Activated naive CD4-positive, alpha-beta T cell treated with anti-CD3 and anti-CD28 coated beads, Interleukin-2, amount 50 U/mL, for 16 hours (primary cell): ENCODE results near the gene PTGER1.
"Not testable (repeated sequence)": the region's sequence is repeated elsewhere in the genome, so short reads cannot be mapped to it uniquely, and the experiment has no call there.

Experiments used
- DNase-seq: peaks from one replicate; pipeline ENCODE4 v3.0.0-alpha.2; 2020

The PTGER1 gene

DNA sequence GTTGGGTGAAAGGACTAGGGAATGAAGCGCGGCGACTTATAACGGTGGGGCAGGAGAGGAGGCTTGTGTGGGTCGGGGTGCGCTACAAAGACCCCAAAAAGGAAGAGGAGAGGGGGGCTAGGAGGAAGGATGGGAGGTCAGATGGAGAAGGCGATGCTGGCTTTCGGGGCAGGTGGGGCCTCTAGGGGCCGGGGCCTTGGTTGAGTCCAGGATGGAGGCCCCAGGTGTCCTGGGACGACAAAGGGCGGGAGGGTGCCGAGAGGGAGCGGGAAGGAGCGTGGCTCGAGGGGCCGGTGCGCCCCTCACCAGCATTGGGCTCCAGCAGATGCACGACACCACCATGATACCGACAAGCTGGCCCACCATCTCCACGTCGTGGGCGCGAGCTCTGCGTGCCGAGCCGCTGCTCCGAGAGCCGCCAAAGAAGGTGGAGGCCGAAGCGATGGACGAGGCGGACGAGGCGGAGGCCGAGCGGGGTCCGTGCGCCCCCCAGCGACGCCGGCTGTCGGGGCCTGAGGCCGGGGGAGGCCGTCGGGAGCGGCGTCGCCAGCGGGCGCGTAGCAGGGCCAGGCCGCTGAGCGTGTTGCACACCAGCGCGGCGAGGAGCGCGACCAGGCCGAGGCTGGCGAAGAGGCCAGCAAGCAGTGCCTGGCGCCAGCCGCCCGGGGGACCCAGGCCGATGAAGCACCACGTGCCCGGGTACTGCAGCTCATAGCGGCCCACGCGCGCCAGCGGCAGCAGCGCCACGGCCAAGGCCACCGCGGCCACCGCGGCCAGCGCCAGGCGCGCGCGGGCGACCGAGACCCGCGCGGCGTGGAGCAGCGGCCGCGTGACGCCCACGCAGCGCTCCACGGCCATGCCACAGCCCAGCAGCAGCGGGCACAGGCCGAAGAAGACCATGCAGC, 1.8 kb downstream of the PTGER1 start:
- DNase-seq = no peak

GRCh38 chr19:14472202-14472938, 2.8 kb downstream of the PTGER1 start:
- peak; percentile 89 for DNase-seq

- DNase-seq = no peak
These were observed 3.5 kb downstream of the PTGER1 start for GRCh38 chr19:14471436-14472187.

DNA sequence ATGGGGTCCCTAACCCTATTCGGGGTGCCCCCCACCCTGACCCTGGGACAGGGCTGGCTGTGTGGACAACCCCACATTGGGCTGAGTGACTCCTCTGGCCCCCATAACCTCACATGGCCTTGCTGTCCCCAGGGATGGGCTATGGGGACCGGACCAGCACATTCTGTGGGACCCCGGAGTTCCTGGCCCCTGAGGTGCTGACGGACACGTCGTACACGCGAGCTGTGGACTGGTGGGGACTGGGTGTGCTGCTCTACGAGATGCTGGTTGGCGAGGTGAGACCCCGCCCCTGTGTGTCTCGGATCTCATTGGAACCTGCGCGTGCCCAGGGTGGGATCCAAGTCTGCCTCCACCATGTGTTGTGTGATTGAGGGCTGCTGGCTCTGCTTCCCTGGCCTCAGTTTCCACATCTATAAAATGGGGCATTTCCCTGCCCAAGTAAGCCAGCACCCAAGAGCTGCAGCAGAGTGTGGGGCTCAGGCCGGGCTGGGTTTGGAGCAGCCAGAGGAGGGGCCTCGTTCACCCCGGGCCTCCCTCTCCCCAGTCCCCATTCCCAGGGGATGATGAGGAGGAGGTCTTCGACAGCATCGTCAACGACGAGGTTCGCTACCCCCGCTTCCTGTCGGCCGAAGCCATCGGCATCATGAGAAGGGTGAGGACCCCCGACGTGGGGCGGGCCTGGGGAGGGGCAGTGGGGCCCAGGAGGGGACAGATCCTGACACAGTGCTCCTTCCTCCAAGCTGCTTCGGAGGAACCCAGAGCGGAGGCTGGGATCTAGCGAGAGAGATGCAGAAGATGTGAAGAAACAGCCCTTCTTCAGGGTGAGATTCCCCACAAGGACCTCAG, 4.9 kb downstream of the PTGER1 start:
- no peak for DNase-seq

- DNase-seq = no peak
These were observed 7.3 kb downstream of the PTGER1 start for GRCh38 chr19:14467816-14468215.

GRCh38 chr19:14467391-14467790, 7.8 kb downstream of the PTGER1 start:
- DNase-seq = no peak

GRCh38 chr19:14463747-14464146, 11.4 kb downstream of the PTGER1 start:
- DNase-seq = no peak

DNA sequence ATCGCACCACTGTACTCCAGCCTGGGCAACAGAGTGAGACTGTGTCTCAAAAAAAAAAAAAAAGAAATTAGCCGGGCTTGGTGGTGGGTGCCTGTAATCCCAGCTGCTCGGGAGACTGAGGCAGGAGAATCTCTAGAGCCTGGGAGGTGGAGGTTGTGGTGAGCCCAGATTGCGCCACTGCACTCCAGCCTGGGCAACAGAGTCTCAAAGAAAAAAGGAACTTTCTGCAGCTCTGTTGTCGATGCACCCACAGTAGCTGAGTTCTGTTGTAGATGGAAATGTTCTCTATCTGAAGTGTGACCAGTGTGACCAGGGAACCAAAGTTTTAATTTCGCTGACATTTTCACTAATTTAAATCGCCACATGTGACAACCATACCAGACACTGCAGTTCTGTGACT, 12.8 kb downstream of the PTGER1 start:
- not testable (repeated sequence) for DNase-seq

GRCh38 chr19:14460935-14461334, 14.2 kb downstream of the PTGER1 start:
- DNase-seq = no peak

DNA sequence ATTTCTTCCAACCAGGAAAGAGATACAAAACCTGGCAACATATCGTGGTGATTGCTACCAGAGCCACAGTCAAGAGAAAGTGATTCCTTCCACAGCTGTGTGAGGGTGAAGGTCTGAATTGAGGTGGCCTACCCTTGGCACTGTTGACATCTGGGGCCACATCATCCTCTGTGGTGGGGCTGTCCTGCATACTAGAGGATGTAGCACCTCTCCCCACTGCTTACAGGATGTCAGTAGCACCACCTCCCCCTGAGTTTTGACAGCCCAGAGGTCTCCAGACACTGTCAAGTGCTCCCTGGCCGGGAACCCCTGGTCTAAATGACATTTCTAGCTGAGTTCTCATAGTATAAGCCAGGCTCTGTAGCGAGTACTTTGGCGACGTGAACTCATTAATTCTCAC, 15.5 kb downstream of the PTGER1 start:
- DNase-seq = no peak

- not testable (repeated sequence) for DNase-seq
These were observed 22.9 kb downstream of the PTGER1 start for GRCh38 chr19:14452303-14452702.

- no peak for DNase-seq
These were observed 24.3 kb downstream of the PTGER1 start for GRCh38 chr19:14450876-14451275.

- DNase-seq = peak; percentile 71
These were observed 24.8 kb downstream of the PTGER1 start for GRCh38 chr19:14450168-14450874.

DNA sequence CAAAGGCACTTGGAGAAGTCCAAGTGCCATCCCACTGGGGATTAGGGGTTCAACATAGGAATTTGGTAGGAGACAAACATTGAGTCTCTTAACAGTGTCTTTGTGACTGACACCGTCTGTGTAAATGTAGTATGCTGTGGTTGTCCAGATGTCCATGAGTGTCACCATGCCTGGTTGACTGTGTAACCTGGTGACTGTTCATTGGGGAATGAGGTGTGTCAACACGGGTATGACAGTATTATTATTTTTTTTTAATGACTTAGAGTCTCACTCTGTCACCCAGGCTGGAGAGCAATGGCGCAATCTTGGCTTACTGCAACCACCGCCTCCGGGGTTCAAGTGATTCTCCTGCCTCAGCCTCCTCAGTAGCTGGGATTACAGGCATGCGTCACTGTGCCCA, 25.8 kb downstream of the PTGER1 start:
- no peak for DNase-seq

GRCh38 chr19:14446336-14447036, 28.7 kb downstream of the PTGER1 start:
- no peak for DNase-seq

DNA sequence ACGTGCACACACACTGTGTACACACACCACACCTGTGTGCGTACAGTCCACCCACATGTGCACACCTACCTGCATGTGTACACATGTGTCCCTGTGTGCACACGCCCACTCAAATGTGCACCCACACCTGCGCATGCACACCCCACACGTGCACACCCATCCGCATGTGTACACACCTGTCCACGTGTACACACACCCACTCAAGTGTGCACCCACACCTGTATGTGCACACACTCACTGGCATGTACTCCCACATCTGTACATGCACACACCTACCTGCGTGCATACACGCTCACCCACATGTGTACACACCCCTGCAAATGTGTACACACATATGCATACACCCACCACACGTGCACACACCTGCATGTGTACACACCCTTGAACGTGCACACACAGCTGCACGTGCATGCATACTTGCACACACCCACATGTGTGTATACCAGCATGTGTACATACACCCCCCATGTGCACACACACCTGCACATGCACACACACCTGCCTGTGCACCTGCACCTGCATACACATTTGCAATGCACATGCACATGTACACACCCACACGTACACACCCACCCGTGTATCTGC, 31.4 kb downstream of the PTGER1 start:
- no peak for DNase-seq

DNA sequence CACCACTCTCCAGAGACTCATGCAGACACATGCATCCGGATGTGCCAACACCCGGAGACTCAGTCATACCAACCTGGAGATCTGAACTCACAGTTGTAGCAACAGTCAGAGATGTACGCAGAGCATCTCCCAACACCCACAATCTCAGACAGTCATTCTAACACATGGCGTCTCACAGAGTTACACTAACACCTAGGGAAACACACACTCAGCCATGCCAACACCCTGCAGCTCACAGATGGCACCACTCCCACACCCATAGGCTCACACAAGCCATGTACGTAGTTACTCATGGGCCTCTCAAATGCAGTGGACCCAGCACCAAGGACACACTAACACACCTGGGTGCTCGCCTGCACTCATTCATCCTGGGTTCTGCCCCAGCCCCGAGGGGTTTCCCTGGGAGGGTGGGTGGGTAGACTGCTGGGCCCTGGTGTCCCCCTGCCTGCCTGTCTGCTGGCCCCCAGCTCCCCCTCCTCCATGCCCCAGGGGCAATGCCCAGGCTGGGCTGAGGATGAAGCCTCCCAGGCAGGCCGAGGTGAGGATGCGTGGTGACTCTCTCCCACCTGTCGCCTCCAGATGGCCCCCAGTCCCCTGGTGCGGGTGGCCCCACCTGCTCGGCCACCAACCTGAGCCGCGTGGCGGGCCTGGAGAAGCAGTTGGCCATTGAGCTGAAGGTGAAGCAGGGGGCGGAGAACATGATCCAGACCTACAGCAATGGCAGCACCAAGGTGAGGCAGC, 32.1 kb downstream of the PTGER1 start:
- no peak for DNase-seq

DNA sequence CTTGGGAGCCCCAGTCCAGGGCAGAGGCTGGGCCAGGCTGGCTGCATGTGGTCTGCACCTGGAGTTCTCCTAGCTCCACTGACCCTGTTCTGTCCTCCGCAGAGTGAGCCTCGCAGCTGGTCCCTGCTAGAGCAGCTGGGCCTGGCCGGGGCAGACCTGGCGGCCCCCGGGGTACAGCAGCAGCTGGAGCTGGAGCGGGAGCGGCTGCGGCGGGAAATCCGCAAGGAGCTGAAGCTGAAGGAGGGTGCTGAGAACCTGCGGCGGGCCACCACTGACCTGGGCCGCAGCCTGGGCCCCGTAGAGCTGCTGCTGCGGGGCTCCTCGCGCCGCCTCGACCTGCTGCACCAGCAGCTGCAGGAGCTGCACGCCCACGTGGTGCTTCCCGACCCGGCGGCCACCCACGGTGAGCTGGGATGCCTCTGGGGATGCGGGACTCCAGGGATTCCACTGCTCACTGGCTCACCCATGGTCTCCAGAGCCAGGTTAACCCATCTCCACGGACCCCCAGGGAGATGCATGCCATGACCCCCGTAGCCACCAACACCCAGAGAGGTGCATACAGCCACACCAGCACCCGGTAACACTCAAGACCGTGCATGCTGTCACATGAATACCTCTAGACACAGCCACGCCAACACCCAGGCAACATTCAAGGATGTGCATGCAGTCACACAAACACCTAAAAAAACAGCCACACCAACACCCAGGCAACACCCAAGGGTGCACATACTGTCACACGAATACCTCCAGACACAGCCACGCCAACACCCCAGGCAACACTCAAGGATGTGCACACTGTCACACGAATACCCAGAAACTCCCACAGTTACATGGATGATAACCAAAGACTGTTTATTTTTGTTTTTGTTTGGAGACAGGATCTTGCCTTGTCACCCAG, 33.9 kb downstream of the PTGER1 start:
- no peak for DNase-seq

DNA sequence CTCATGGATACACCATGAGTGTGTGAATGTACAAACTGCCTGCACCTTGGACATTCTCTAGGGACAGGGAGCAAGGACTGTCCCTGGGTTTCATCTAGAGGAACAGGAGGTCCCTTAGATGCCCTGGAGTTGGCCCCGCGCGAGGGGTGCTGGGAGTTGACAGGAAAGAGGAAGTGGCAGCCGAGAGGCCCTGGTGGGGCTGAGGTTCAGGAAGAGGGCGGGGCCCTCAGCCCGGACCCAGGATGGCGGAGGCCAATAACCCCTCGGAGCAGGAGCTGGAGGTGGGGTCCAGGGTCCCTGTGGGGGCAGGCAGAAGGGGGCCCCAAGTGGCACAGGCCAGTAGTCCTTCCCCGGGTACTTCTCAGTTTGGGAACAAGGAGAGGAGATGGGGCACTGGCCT, 35.1 kb downstream of the PTGER1 start:
- peak; percentile 73 for DNase-seq
